Central memory CD4-positive, alpha-beta T cell (primary cell): ENCODE data around the gene PHGDH.
"Not testable (repeated sequence)": the region's sequence is repeated elsewhere in the genome, so short reads cannot be mapped to it uniquely, and the experiment has no call there.

Experiments
- DNase-seq: peaks from one replicate; pipeline ENCODE4 v3.0.0; 2022

The PHGDH gene

GRCh38 chr1:119766374-119766794, 54.6 kb downstream of the PHGDH start:
- DNase-seq: no peak

DNA sequence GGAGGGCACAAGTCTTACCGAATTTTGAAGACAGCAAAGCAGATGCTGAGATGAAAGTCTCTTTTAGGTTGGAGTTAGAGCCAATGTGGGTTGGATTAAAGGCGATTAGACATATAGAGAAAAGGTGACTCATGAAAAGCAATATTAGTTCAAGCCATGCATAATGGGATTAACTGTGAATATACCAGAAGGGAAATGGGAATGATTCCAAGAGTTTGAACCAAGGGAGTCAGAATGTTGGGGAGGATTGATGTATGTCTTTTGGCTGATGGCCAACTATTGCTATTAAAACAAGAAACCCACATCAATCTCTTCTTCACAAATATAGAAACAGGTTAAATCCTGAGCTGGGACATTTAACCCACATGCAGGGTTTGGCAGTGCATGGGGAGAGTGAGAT, 55.8 kb downstream of the PHGDH start:
- no peak for DNase-seq

- DNase-seq: no peak
Observed at GRCh38 chr1:119768778-119769177, 57.0 kb downstream of the PHGDH start, which contains the start of gene HMGCS2. Gene HMGCS2 (minus strand): TSS chr1:119768905. CDS start chr1:119768844, 61 bp downstream.

DNA sequence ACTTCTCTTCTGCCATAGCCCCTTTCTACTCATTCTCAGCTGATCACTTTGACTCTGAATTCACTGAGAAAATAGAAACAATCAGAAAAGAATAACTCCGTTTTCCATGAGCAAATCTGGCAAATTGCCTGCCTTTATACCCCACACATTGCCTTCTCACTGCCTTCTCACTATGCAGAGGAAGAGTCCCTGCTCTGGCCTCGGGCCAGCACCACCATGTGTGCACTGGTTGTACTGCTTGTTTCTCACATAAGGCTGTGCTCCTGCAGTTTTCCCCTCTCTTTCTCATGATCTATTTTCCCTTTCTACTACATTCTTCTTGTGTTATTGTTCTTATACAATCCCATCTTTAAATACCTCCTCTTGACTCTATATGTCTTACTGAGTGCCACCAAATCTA, 59.3 kb downstream of the PHGDH start:
- DNase-seq: no peak

- no peak for DNase-seq
Observed at GRCh38 chr1:119771770-119772169, 60.0 kb downstream of the PHGDH start.

DNA sequence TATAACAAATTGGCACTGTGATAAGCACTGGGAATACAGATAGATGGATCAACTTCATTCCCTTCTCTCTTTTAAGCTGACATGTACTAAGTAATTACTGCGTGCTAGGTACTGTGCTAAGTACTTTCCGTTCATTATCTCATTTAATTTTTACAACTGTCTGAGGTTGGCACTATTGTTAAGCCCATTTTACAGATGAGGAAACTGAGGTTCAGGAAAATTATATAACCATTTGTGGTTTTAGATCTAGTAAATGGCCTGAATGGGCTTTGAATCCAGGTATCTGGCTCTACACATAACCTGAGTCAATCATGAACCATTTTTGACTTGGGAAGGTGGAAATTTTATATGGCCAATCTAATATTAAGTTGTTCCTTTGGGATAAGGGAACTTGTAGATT, 60.6 kb downstream of the PHGDH start:
- DNase-seq: no peak

DNA sequence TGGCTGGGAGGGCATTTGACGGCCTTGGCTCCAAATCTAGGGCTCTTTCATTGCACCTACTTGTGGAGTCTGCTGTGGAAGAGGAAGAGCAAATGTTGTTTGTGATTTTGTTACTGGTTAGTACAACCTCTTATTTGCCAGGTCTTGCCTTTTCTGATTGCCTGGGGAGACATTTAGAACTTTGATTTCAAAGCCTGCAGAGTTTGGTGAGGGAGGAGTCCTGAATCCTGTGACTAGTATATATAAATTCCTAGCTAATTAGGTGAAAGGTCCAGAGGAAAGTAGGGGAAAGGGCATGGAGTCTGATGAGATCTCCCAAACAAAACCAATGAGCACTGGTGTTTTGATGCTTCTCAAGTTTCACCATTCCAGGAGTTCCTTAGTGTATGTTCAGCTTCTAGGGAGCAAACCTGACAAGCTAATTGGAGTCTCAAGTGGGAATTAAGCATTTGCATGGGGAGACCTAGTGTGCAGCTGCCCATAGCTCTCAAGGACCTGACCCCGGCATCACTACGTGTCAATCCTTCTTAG, 62.0 kb downstream of the PHGDH start:
- DNase-seq: no peak

- no peak for DNase-seq
Observed at GRCh38 chr1:119774746-119775490, 63.2 kb downstream of the PHGDH start.

GRCh38 chr1:119778359-119778758, 66.6 kb downstream of the PHGDH start:
- DNase-seq: no peak

- DNase-seq: no peak
Observed at GRCh38 chr1:119778886-119779560, 67.3 kb downstream of the PHGDH start.

- no peak for DNase-seq
Observed at GRCh38 chr1:119779869-119780356, 68.2 kb downstream of the PHGDH start.

GRCh38 chr1:119781434-119782210, 69.9 kb downstream of the PHGDH start:
- no peak for DNase-seq

DNA sequence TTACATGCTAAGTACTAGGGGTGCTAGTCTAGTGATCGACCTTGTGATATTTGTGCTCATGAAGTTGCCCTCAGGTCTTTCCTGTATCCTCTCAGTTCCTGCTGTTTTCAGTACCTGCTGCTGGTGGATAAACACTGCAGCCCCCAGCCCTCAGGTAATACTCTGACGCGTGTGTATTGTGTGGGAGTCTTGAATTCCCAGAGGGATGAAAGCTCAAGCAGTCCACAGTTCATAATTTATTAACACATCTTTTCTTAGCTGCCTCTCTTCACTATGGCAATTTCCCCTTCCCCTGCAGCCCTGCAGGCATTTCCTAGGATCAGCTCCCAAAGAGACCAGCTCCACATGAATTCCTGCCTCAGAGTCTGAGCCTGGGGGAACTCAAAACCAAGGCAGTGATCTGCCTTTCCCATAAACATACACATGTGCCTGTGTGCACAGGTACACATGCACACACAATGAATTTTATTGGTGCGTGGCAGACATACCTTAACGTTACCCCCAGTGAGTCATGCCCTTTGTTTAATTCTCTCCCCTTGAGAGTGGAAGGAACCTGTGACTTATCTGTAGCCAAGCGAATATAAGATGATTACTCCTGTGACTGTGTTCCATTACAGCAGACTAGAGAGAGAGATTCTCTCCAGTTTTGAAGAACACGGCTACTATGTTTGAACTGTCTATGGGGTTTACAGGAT, 71.0 kb downstream of the PHGDH start:
- no peak for DNase-seq

DNA sequence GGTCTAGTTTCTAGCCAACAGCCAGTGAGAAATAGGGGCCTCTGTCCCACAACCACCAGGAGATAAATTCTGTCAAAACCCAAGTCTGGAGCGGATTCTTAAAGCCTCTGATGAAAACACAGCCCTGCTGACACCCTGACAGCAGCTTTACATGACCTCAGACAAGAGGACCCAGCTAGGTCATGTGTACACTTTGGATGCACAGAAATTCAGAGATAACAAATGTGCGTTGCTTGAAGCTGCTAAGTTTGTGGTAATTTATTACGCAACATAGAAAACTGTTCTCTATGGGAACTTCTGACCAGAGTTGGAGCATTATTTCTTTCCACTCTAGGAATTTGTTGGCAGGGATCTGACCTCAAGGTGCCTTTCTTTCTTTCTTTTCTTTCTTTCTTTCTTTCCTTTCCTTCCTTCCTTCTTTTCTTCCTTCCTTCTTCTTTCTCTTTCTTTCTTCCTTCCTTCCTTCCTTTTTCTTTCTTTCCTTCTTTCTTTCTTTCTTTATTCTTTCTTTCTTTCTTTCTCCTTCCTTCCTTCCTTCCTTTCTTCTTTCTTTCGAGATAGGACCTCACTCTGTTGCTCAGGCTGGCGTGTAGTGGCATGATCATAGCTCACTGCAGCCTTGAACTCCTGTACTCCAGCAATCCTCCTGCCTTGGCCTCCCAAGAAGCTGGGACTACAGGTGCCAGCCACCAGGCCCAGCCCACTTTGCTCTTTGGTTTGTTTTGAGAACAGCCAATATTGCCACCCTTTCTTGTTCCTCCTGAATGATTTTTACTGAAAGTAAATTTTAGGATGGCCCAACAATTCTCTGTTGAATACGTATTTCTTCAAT, 71.8 kb downstream of the PHGDH start:
- no peak for DNase-seq

DNA sequence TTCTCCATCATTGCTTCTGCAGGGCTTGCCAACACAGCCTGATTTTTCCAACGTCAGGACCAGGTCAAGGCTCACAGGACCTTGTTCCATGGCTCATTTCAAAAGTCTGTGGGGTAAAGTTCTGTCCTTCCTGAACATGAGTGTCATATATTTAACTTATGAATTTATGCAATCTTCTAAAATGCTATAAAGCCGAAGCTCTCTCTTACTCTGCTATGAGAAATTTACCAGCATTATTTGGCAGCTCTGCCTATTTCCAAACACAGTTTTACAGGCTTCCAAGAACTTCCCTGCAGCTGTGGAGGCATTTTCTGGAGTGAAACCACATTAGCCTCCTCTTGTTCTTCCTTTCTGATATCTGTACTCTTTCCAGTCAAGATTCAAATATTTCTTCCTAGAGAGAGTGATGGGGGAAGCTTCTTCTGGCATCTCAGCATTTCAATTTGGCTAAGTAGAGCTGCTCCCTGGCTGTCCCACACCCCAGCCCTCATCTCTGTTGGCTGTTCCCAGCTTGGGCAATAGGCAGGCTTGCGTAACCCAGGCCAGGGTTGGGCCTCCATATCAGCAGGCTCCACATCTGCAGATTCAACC, 72.6 kb downstream of the PHGDH start:
- DNase-seq: no peak

- DNase-seq: not testable (repeated sequence)
Observed at GRCh38 chr1:119786046-119786445, 74.3 kb downstream of the PHGDH start.

DNA sequence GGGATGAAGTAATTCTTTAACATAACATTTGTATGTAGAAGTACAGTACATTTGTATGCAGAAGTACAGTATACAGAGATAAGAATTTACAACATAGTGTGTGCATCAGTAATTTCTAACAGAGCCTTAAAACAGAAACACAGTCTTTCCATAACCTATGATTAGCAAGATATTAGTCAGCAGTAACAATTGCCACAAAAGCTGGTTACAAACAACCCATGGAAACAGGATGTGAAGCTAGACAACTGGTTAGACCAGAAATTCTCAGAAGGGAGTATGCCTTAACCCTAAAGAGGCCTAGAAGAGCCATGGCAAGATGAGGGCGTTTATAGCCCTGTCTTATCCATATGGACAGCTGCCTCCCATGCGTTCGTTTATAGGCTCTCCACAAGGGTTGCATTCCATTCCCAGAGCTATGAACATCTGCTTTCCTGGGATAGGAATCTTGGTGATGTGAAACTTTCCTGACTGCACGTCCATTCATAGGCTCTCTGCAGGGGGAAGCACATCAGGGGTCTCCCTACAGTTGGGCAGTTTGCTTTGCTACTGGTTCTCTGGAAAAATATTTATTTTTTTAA, 74.8 kb downstream of the PHGDH start:
- not testable (repeated sequence) for DNase-seq

DNA sequence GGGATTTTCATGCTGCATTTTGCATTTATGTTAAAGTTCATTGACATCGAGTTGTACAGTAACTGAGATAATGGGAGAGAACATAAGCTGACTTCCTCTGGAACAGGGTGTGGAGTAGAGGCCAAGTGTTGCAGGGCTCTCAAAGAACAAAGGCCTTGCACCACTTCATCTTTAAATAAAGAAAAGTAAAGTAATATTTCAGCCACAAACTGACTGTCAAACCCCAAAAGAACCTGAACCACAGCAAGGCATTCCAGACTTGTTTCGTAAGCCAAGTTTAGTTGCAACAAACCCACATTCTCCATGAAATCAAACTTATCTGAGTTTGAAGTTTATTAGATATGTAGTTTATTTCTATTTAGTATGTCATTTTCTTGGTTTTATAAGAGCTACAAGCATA, 76.0 kb downstream of the PHGDH start:
- no peak for DNase-seq

GRCh38 chr1:119790451-119791198, 78.9 kb downstream of the PHGDH start:
- no peak for DNase-seq

- DNase-seq: no peak
Observed at GRCh38 chr1:119791377-119791776, 79.6 kb downstream of the PHGDH start.
